H9 (cell line): ENCODE results near the gene UBAC2. TPM values are rescaled to one million over a fixed set of nuclear protein-coding genes. Genes with fewer than 3 reads are reported as not detected.

Experiments used
- DNase-seq: peaks from one replicate; pipeline ENCODE4 v3.0.0-alpha.2; 2017
- H2AFZ ChIP-seq: one replicate; pipeline ENCODE4 v1.6.1; 2013; ENCODE audit warnings: mild to moderate bottlenecking, low read length, control low read depth, moderate library complexity
- H2AK5ac ChIP-seq: 2 replicates; pipeline ENCODE4 v1.6.1; 2013; ENCODE audit warnings: low read length, control low read depth, mixed read lengths; ENCODE audit not compliant: insufficient read length
- H2BK120ac ChIP-seq: one replicate; pipeline ENCODE4 v1.6.1; 2013; ENCODE audit warnings: low read depth, mild to moderate bottlenecking, low read length, control low read depth, inconsistent platforms; ENCODE audit not compliant: poor library complexity, severe bottlenecking
- H2BK12ac ChIP-seq: 2 replicates; pipeline ENCODE4 v1.6.1; 2013; ENCODE audit warnings: low read length, control low read depth, mixed read lengths, low read depth; ENCODE audit not compliant: insufficient read length
- H2BK15ac ChIP-seq: 2 replicates; pipeline ENCODE4 v1.6.1; 2013; ENCODE audit warnings: low read depth, low read length, control low read depth
- H2BK20ac ChIP-seq: one replicate; pipeline ENCODE4 v1.6.1; 2013; ENCODE audit warnings: low read depth, mild to moderate bottlenecking, low read length, control low read depth, inconsistent platforms; ENCODE audit not compliant: poor library complexity, severe bottlenecking
- H2BK5ac ChIP-seq: 2 replicates; pipeline ENCODE4 v1.6.1; 2013; ENCODE audit warnings: low read length, control low read depth, mixed read lengths; ENCODE audit not compliant: insufficient read length
- H3K14ac ChIP-seq: 2 replicates; pipeline ENCODE4 v1.6.1; 2013; ENCODE audit warnings: low read length, control low read depth; ENCODE audit not compliant: insufficient read depth
- H3K18ac ChIP-seq: 2 replicates; pipeline ENCODE4 v1.6.1; 2013; ENCODE audit warnings: low read depth, mild to moderate bottlenecking, mixed read lengths, low read length, control low read depth; ENCODE audit not compliant: insufficient read length
- H3K23ac ChIP-seq: 2 replicates; pipeline ENCODE4 v1.6.1; 2013; ENCODE audit warnings: low read length, control low read depth, mixed read lengths, low read depth; ENCODE audit not compliant: insufficient read length
- H3K23me2 ChIP-seq: 2 replicates; pipeline ENCODE4 v1.6.1; 2013; ENCODE audit warnings: low read depth, mild to moderate bottlenecking, mixed read lengths, low read length, control low read depth; ENCODE audit not compliant: insufficient read length, poor library complexity, severe bottlenecking
- H3K27ac ChIP-seq: 2 replicates; pipeline ENCODE4 v1.5.1; 2013; ENCODE audit warnings: low read length, control low read depth, mixed read lengths, low read depth; ENCODE audit not compliant: insufficient read length
- H3K27me3 ChIP-seq: 2 replicates; pipeline ENCODE4 v1.6.1; 2013; ENCODE audit warnings: low read length, control low read depth, inconsistent platforms; ENCODE audit not compliant: insufficient read depth
- H3K4ac ChIP-seq: 2 replicates; pipeline ENCODE4 v1.6.1; 2013; ENCODE audit warnings: low read depth, mild to moderate bottlenecking, control low read depth, inconsistent platforms, low read length, moderate library complexity
- H3K4me1 ChIP-seq: 2 replicates; pipeline ENCODE4 v1.6.1; 2013; ENCODE audit warnings: low read length, control low read depth, inconsistent platforms; ENCODE audit not compliant: insufficient read depth
- H3K4me2 ChIP-seq: 2 replicates; pipeline ENCODE4 v1.6.1; 2013; ENCODE audit warnings: low read length, control low read depth, mixed read lengths; ENCODE audit not compliant: insufficient read length, insufficient read depth
- H3K56ac ChIP-seq: 2 replicates; pipeline ENCODE4 v1.6.1; 2013; ENCODE audit warnings: low read depth, mild to moderate bottlenecking, mixed read lengths, low read length, control low read depth; ENCODE audit not compliant: insufficient read length
- H3K79me1 ChIP-seq: 2 replicates; pipeline ENCODE4 v1.6.1; 2013; ENCODE audit warnings: low read depth, mild to moderate bottlenecking, moderate library complexity, low read length, control low read depth, inconsistent platforms; ENCODE audit not compliant: insufficient read depth, poor library complexity, severe bottlenecking
- H3K79me2 ChIP-seq: 2 replicates; pipeline ENCODE4 v1.6.1; 2013; ENCODE audit warnings: low read length, control low read depth, inconsistent platforms; ENCODE audit not compliant: insufficient read depth
- H3K9ac ChIP-seq: 2 replicates; pipeline ENCODE4 v1.6.1; 2013; ENCODE audit warnings: low read length, control low read depth, mixed read lengths; ENCODE audit not compliant: insufficient read length; ENCODE audit errors: extremely low read depth
- H3K9me3 ChIP-seq: one replicate; pipeline ENCODE4 v1.6.1; 2013; ENCODE audit warnings: low read depth, low read length, inconsistent platforms; ENCODE audit not compliant: control insufficient read depth
- H3T11ph ChIP-seq: one replicate; pipeline ENCODE4 v1.6.1; 2013; ENCODE audit warnings: mild to moderate bottlenecking, low read length, control low read depth, inconsistent platforms
- H4K20me1 ChIP-seq: one replicate; pipeline ENCODE4 v1.6.1; 2013; ENCODE audit not compliant: control insufficient read depth, insufficient read length, insufficient read depth
- H4K5ac ChIP-seq: 2 replicates; pipeline ENCODE4 v1.6.1; 2013; ENCODE audit warnings: low read depth, mild to moderate bottlenecking, mixed read lengths, low read length, control low read depth; ENCODE audit not compliant: insufficient read length
- H4K8ac ChIP-seq: replicated peaks from 2 replicates; pipeline ENCODE4 v1.6.1; 2013; ENCODE audit warnings: low read length, control low read depth, mixed read lengths, low read depth; ENCODE audit not compliant: insufficient read length
- H4K91ac ChIP-seq: 2 replicates; pipeline ENCODE4 v1.6.1; 2013; ENCODE audit warnings: low read depth, mild to moderate bottlenecking, moderate library complexity, mixed read lengths, low read length, control low read depth; ENCODE audit not compliant: insufficient read length
- H3K27ac Mint-ChIP-seq, 3 experiments: 2 replicates in 2 of 3; 3 replicates in 1 of 3; pipeline ENCODE4 v1.8.0; 2020 to 2021; ENCODE audit warnings: mixed read lengths in 3 of 3, mild to moderate bottlenecking in 1 of 3, moderate library complexity in 1 of 3
- H3K27me3 Mint-ChIP-seq: 2 replicates; pipeline ENCODE4 v1.8.0; 2021; ENCODE audit warnings: low read depth, mild to moderate bottlenecking, moderate library complexity, mixed read lengths
- H3K36me3 Mint-ChIP-seq, 3 experiments: 2 replicates in 2 of 3; 3 replicates in 1 of 3; pipeline ENCODE4 v1.8.0; 2020 to 2021; ENCODE audit warnings: low read depth in 3 of 3, mixed read lengths in 3 of 3; ENCODE audit not compliant: insufficient read depth in 1 of 3
- H3K4me1 Mint-ChIP-seq, 2 experiments: 2 replicates each; pipeline ENCODE4 v1.8.0; 2020; ENCODE audit warnings: mixed read lengths in 2 of 2
- H3K4me3 Mint-ChIP-seq, 2 experiments: 2 replicates in 1 of 2; 3 replicates in 1 of 2; pipeline ENCODE4 v1.8.0; 2020 to 2021; ENCODE audit warnings: mild to moderate bottlenecking in 2 of 2, mixed read lengths in 2 of 2, moderate library complexity in 1 of 2
- H3K9me3 Mint-ChIP-seq, 2 experiments: 2 replicates in 1 of 2; 3 replicates in 1 of 2; pipeline ENCODE4 v1.8.0; 2020; ENCODE audit warnings: mild to moderate bottlenecking in 2 of 2, mixed read lengths in 2 of 2, moderate library complexity in 1 of 2
- WGBS: extraction: QIAGEN DNeasy Blood & Tissue Kit; methylation state at CpG from one replicate; pipeline ENCODE4 v1.1.7; 2013; ENCODE audit warnings: missing lambda C conversion rate, low lambda C conversion rate, mixed read lengths; ENCODE audit not compliant: insufficient read length; ENCODE audit errors: extremely low coverage; 5-methylcytosine and 5-hydroxymethylcytosine counted together
- total RNA-seq: library from RNA; stranded (reverse); gene quantifications from 2 replicates; pipeline ENCODE4 v1.2.1, GENCODE V29; 2021
- TF ChIP-seq, protein P1 (sequence below): fragments of 200-600 bp; sonication (generic); conservative IDR thresholded peaks from 3 replicates; pipeline ENCODE4 v1.8.0; 2021; ENCODE audit warnings: antibody characterized with exemption, mild to moderate bottlenecking

The UBAC2 gene
- total RNA-seq, 1 experiment from 2014 or later = 52.3 TPM

GRCh38 chr13:99377641-99378040 is 177.0 kb downstream of the UBAC2 start:
- H2AFZ ChIP-seq = no peak overlapping the region
- DNase-seq = peak; percentile 28
- H2AK5ac ChIP-seq = no peak overlapping the region
- no peak overlapping the region for H3K9ac ChIP-seq
- H4K8ac ChIP-seq = no peak overlapping the region
- H2BK20ac ChIP-seq = no peak overlapping the region
- H4K5ac ChIP-seq = no peak overlapping the region
- no peak overlapping the region for H3K14ac ChIP-seq
- H3K79me1 ChIP-seq = no peaks in the 10 kb centered on the region
- H3K4ac ChIP-seq = no peak overlapping the region
- H2BK12ac ChIP-seq = no peak overlapping the region
- H3K4me2 ChIP-seq = no peak overlapping the region
- no peak overlapping the region for H2BK15ac ChIP-seq
- Mint-ChIP-seq H3K4me1 (peaks cover 23 to 28% of the 10 kb centered on the region in 2 experiments), H3K36me3 (peaks cover 10 to 27% (median 16%) of the 10 kb centered on the region in 3 experiments), H3K9me3 (no peaks in the 10 kb centered on the region), H3K27me3 (no peaks in the 10 kb centered on the region; the same call in 1 of the 2 replicates), H3K27ac (no peak overlapping the region), H3K4me3 (no peak overlapping the region)
- no peak overlapping the region for H3K23ac ChIP-seq
- no peak overlapping the region for H3K18ac ChIP-seq
- H3T11ph ChIP-seq = no peak overlapping the region
- H3K9me3 ChIP-seq = no peaks in the 10 kb centered on the region
- no peaks in the 10 kb centered on the region for H3K23me2 ChIP-seq
- no peak overlapping the region for H3K27ac ChIP-seq
- H2BK5ac ChIP-seq = no peak overlapping the region
- TF ChIP-seq, protein P1, sequence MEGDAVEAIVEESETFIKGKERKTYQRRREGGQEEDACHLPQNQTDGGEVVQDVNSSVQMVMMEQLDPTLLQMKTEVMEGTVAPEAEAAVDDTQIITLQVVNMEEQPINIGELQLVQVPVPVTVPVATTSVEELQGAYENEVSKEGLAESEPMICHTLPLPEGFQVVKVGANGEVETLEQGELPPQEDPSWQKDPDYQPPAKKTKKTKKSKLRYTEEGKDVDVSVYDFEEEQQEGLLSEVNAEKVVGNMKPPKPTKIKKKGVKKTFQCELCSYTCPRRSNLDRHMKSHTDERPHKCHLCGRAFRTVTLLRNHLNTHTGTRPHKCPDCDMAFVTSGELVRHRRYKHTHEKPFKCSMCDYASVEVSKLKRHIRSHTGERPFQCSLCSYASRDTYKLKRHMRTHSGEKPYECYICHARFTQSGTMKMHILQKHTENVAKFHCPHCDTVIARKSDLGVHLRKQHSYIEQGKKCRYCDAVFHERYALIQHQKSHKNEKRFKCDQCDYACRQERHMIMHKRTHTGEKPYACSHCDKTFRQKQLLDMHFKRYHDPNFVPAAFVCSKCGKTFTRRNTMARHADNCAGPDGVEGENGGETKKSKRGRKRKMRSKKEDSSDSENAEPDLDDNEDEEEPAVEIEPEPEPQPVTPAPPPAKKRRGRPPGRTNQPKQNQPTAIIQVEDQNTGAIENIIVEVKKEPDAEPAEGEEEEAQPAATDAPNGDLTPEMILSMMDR = no peak
- no peaks in the 10 kb centered on the region for H4K20me1 ChIP-seq
- H3K27me3 ChIP-seq = no peaks in the 10 kb centered on the region
- H3K4me1 ChIP-seq = peaks cover 18% of the 10 kb centered on the region
- H4K91ac ChIP-seq = no peak overlapping the region
- no peak overlapping the region for H2BK120ac ChIP-seq
- H3K79me2 ChIP-seq = no peaks in the 10 kb centered on the region
- H3K56ac ChIP-seq = no peak overlapping the region
- WGBS = no CpG with 5 or more reads among the region's 8 CpGs
